Measurements from ENCODE around the gene MCRIP2. TPM values are rescaled to one million over a fixed set of nuclear protein-coding genes. Genes with fewer than 3 reads are reported as not detected.
A peak's percentile ranks its signal among the peaks of the same experiment; 100 is the strongest.

Gene MCRIP2
- polyA plus RNA-seq, 1 donor from 2014 or later: 29.1 TPM

GRCh38 chr16:636206-637080 is 5.2 kb upstream of the MCRIP2 start, which contains the start of gene METTL26:
Gene METTL26, minus strand, starts transcription at chr16:636305. Its CDS starts 15 bp downstream, at chr16:636290.
- Histone ChIP-seq H3K4me2 (ENCODE audit: low read length) (peak within 1 kb of the TSS; percentile 58), H3K9me2 (ENCODE audit: insufficient read depth, low read length) (no peaks in the 10 kb centered on the region), H3K9me3 (ENCODE audit: low read length) (no peaks in the 10 kb centered on the region), H3K9ac (ENCODE audit: low read length) (peak within 1 kb of the TSS; percentile 87), H3K4me3 (ENCODE audit: low read length) (peak within 1 kb of the TSS; percentile 94), H3K27me3 (ENCODE audit: insufficient read depth, low read depth, low read length) (no peaks in the 10 kb centered on the region), H2AFZ (ENCODE audit: low read depth, low read length) (no peak within 1 kb of the TSS), H3K27ac (ENCODE audit: low read length) (peak within 1 kb of the TSS; percentile 93), H3K36me3 (ENCODE audit: insufficient read depth, low read length) (no peaks in the 10 kb centered on the region), H3F3A (ENCODE audit: insufficient read depth, low read length, poor library complexity, severe bottlenecking) (no peaks in the 10 kb centered on the region), H3K79me2 (replicated peaks; ENCODE audit: insufficient read depth, low read length) (no peaks in the 10 kb centered on the region), H4K20me1 (ENCODE audit: insufficient read depth) (no peaks in the 10 kb centered on the region)
- TF ChIP-seq RAD21 (conservative IDR thresholded peaks at IDR 0.05) (peak; percentile 53), TAF1 (IDR thresholded peaks at IDR 0.05; ENCODE audit: low read depth) (no peak), SMC3 (conservative IDR thresholded peaks at IDR 0.05; ENCODE audit: poor library complexity) (no peak), MXI1 (conservative IDR thresholded peaks at IDR 0.05; ENCODE audit: poor library complexity, severe bottlenecking) (peak; percentile 98), POLR2AphosphoS5 (IDR thresholded peaks at IDR 0.05) (peak; percentile 58), EP300 (conservative IDR thresholded peaks at IDR 0.05; ENCODE audit: poor library complexity, severe bottlenecking) (peak; percentile 28), EZH2 (IDR thresholded peaks at IDR 0.05; ENCODE audit: borderline replicate concordance, insufficient read depth, low read length, poor library complexity, severe bottlenecking) (no peak)
- TF ChIP-seq, protein P1, sequence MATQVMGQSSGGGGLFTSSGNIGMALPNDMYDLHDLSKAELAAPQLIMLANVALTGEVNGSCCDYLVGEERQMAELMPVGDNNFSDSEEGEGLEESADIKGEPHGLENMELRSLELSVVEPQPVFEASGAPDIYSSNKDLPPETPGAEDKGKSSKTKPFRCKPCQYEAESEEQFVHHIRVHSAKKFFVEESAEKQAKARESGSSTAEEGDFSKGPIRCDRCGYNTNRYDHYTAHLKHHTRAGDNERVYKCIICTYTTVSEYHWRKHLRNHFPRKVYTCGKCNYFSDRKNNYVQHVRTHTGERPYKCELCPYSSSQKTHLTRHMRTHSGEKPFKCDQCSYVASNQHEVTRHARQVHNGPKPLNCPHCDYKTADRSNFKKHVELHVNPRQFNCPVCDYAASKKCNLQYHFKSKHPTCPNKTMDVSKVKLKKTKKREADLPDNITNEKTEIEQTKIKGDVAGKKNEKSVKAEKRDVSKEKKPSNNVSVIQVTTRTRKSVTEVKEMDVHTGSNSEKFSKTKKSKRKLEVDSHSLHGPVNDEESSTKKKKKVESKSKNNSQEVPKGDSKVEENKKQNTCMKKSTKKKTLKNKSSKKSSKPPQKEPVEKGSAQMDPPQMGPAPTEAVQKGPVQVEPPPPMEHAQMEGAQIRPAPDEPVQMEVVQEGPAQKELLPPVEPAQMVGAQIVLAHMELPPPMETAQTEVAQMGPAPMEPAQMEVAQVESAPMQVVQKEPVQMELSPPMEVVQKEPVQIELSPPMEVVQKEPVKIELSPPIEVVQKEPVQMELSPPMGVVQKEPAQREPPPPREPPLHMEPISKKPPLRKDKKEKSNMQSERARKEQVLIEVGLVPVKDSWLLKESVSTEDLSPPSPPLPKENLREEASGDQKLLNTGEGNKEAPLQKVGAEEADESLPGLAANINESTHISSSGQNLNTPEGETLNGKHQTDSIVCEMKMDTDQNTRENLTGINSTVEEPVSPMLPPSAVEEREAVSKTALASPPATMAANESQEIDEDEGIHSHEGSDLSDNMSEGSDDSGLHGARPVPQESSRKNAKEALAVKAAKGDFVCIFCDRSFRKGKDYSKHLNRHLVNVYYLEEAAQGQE (IDR thresholded peaks at IDR 0.05; ENCODE audit: borderline replicate concordance): peak; percentile 40
- TF ChIP-seq, protein P2, sequence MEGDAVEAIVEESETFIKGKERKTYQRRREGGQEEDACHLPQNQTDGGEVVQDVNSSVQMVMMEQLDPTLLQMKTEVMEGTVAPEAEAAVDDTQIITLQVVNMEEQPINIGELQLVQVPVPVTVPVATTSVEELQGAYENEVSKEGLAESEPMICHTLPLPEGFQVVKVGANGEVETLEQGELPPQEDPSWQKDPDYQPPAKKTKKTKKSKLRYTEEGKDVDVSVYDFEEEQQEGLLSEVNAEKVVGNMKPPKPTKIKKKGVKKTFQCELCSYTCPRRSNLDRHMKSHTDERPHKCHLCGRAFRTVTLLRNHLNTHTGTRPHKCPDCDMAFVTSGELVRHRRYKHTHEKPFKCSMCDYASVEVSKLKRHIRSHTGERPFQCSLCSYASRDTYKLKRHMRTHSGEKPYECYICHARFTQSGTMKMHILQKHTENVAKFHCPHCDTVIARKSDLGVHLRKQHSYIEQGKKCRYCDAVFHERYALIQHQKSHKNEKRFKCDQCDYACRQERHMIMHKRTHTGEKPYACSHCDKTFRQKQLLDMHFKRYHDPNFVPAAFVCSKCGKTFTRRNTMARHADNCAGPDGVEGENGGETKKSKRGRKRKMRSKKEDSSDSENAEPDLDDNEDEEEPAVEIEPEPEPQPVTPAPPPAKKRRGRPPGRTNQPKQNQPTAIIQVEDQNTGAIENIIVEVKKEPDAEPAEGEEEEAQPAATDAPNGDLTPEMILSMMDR (IDR thresholded peaks at IDR 0.05; ENCODE audit: poor library complexity, severe bottlenecking): peak; percentile 54

- no peaks in the 10 kb centered on the region for H3F3A ChIP-seq (ENCODE audit: insufficient read depth, low read length, poor library complexity, severe bottlenecking)
- H2AFZ ChIP-seq (ENCODE audit: low read depth, low read length): no peak overlapping the region
- peak overlapping the region; percentile 94 for H3K4me3 ChIP-seq (ENCODE audit: low read length)
- H3K27me3 ChIP-seq (ENCODE audit: insufficient read depth, low read depth, low read length): no peaks in the 10 kb centered on the region
- H4K20me1 ChIP-seq (ENCODE audit: insufficient read depth): no peaks in the 10 kb centered on the region
- H3K36me3 ChIP-seq (ENCODE audit: insufficient read depth, low read length): no peaks in the 10 kb centered on the region
- H3K79me2 ChIP-seq (replicated peaks; ENCODE audit: insufficient read depth, low read length): no peaks in the 10 kb centered on the region
- peak overlapping the region; percentile 87 for H3K9ac ChIP-seq (ENCODE audit: low read length)
- peak overlapping the region; percentile 7 for H3K4me2 ChIP-seq (ENCODE audit: low read length)
- no peaks in the 10 kb centered on the region for H3K9me2 ChIP-seq (ENCODE audit: insufficient read depth, low read length)
- TF ChIP-seq SMC3 (conservative IDR thresholded peaks at IDR 0.05; ENCODE audit: poor library complexity): no peak
- no peaks in the 10 kb centered on the region for H3K9me3 ChIP-seq (ENCODE audit: low read length)
- peak overlapping the region; percentile 93 for H3K27ac ChIP-seq (ENCODE audit: low read length)
Observed at GRCh38 chr16:637081-638018, 4.3 kb upstream of the MCRIP2 start.

Measured in neural cell (in vitro differentiated cells).